CD4-positive, alpha-beta T cell treated with Interferon alpha-2 for 1 hour (primary cell): Measurements from ENCODE around the gene FAM222A.

Experiments
- DNase-seq, 2 donors: peaks; one replicate each; pipeline ENCODE4 v3.0.0-alpha.2; 2020 to 2022

FAM222A gene

GRCh38 chr12:109804820-109805761 lies 91.5 kb downstream of the FAM222A start:
- DNase-seq, result peak; percentile 63 to 74

- DNase-seq, result no peak
Observed at GRCh38 chr12:109807954-109808643, 94.5 kb downstream of the FAM222A start.

GRCh38 chr12:109808876-109809646 lies 95.4 kb downstream of the FAM222A start:
- DNase-seq, result no peak

GRCh38 chr12:109810954-109811623 lies 97.5 kb downstream of the FAM222A start:
- DNase-seq, result no peak

GRCh38 chr12:109811624-109811995 lies 98.0 kb downstream of the FAM222A start:
- DNase-seq, result no peak

- no peak for DNase-seq
Observed at GRCh38 chr12:109813810-109814416, 100.3 kb downstream of the FAM222A start.

GRCh38 chr12:109814600-109815150 lies 101.0 kb downstream of the FAM222A start:
- no peak for DNase-seq

- DNase-seq, result no peak
Observed at GRCh38 chr12:109815225-109815624, 101.6 kb downstream of the FAM222A start.

- no peak for DNase-seq
Observed at GRCh38 chr12:109815757-109816617, 102.4 kb downstream of the FAM222A start.

- no peak for DNase-seq
Observed at GRCh38 chr12:109816870-109817269, 103.2 kb downstream of the FAM222A start.

- DNase-seq, result no peak
Observed at GRCh38 chr12:109817627-109818231, 104.1 kb downstream of the FAM222A start.

- DNase-seq, result no peak
Observed at GRCh38 chr12:109818253-109818652, 104.6 kb downstream of the FAM222A start.

GRCh38 chr12:109818905-109819500 lies 105.4 kb downstream of the FAM222A start:
- DNase-seq, result no peak
